BE2C (cell line): ENCODE data around the gene SCIN.

Experiments
- DNase-seq: peaks from one replicate; pipeline ENCODE4 v3.0.0-alpha.2; 2020
- H3K27me3 ChIP-seq: fragments of 250-450 bp; sonication (Bioruptor Pico); 2 replicates; pipeline ENCODE4 v1.5.1; 2020; ENCODE audit warnings: mild to moderate bottlenecking
- H3K36me3 ChIP-seq: fragments of 250-450 bp; sonication (Bioruptor Pico); 2 replicates; pipeline ENCODE4 v1.5.1; 2020; ENCODE audit warnings: mild to moderate bottlenecking
- H3K4me1 ChIP-seq: fragments of 250-450 bp; sonication (Bioruptor Pico); 2 replicates; pipeline ENCODE4 v1.5.1; 2020
- H3K4me3 ChIP-seq: 2 replicates; pipeline ENCODE4 v1.5.1; 2011; ENCODE audit warnings: low read depth, low read length
- H3K9me3 ChIP-seq: fragments of 250-450 bp; sonication (Bioruptor Pico); 2 replicates; pipeline ENCODE4 v1.5.1; 2020
- TF ChIP-seq, protein P1 (sequence below): IDR thresholded peaks from 2 replicates; pipeline ENCODE4 v1.5.1; 2012; ENCODE audit warnings: mild to moderate bottlenecking, low read depth, low read length

Gene SCIN

DNA sequence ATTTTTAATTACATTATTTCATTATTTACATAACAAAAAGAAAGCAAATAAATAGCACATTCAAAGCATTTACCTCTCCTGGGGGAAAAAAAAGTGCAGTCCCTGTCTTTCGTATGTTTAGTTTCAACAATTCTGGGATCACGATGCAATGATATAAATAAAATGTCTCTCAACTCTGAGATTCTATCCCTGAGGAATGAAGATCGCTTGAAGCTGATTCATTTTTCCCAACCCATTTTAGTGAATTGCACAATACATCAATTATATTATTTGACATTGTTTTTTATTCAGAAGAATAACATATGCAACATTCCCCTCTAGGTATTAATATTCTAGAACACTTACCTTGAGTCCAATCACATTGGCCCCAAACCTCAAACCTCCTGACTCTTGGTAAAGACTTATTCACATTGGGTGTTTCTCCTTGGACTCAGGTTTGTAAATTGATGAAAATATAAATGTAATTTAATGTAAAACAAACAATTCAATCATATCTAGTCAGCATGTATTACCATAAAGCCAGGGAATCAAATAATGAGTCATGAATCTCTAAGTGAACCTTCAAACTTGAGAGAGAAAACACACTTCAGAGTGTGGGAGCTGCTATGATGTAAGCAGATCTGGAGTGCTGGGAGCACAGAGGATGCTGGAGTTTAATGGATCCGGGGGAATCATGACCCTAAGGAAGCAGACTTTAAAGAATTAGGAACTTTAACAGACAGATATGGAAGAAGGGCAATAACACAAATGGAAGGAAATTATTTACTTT is 5.3 kb upstream of the SCIN start:
- TF ChIP-seq, protein P1, sequence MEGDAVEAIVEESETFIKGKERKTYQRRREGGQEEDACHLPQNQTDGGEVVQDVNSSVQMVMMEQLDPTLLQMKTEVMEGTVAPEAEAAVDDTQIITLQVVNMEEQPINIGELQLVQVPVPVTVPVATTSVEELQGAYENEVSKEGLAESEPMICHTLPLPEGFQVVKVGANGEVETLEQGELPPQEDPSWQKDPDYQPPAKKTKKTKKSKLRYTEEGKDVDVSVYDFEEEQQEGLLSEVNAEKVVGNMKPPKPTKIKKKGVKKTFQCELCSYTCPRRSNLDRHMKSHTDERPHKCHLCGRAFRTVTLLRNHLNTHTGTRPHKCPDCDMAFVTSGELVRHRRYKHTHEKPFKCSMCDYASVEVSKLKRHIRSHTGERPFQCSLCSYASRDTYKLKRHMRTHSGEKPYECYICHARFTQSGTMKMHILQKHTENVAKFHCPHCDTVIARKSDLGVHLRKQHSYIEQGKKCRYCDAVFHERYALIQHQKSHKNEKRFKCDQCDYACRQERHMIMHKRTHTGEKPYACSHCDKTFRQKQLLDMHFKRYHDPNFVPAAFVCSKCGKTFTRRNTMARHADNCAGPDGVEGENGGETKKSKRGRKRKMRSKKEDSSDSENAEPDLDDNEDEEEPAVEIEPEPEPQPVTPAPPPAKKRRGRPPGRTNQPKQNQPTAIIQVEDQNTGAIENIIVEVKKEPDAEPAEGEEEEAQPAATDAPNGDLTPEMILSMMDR, result no peak
- Histone ChIP-seq H3K4me1 (no peaks in the 10 kb centered on the region), H3K9me3 (no peaks in the 10 kb centered on the region), H3K4me3 (no peak overlapping the region), H3K27me3 (peaks cover 35% of the 10 kb centered on the region), H3K36me3 (no peaks in the 10 kb centered on the region)
- DNase-seq, result no peak

DNA sequence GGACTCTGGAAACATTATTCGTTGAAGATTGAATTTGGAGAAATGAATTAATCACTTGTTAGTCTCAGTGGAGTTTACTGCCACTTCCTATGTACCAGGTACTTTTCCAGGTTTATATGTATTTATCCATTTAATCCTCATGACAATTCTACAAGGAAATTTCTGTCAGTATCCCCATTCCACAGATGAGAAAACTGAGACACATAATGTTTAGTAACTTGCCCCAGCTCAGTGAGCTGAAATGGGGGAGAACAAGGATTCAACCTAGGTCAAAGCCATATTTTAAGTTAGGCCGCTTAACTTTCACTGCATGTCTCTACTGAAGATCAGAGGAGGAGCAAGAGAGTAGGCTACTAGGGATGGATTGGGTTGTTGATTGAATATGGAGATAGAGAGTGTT is 4.6 kb upstream of the SCIN start:
- TF ChIP-seq, protein P1, result no peak
- no peak for DNase-seq
- Histone ChIP-seq H3K27me3 (peaks cover 42% of the 10 kb centered on the region), H3K9me3 (no peaks in the 10 kb centered on the region), H3K4me3 (no peak overlapping the region), H3K4me1 (no peaks in the 10 kb centered on the region), H3K36me3 (no peaks in the 10 kb centered on the region)

- no peak for DNase-seq
- Histone ChIP-seq H3K9me3 (no peaks in the 10 kb centered on the region), H3K27me3 (peaks cover 53% of the 10 kb centered on the region), H3K4me3 (no peak overlapping the region), H3K36me3 (no peaks in the 10 kb centered on the region), H3K4me1 (no peaks in the 10 kb centered on the region)
- TF ChIP-seq, protein P1, result no peak
Observed at GRCh38 chr7:12567015-12567414, 3.5 kb upstream of the SCIN start.

DNA sequence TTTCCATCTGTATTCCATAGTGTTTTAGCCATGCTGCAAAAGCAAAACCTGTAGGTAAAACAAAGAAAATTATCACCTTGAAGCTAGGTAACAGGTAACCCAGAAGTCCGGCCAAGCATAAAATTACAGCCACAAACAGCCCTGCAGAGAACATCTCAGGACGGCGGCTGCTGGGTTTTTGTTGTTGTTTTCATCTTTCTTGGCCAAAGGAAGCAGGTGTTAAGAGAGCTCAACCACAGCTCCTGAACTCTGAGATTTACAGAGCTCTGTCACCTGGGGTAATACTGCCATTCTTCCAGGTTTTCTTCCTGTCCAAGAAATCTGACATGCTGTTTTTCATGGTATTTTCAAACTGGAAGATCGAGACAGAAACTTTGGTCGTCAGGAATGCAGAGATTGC is 847 bp upstream of the SCIN start:
- no peak for DNase-seq
- TF ChIP-seq, protein P1, result no peak
- no peaks in the 10 kb centered on the region for H3K9me3 ChIP-seq
- H3K4me3 ChIP-seq, result no peak overlapping the region
- no peaks in the 10 kb centered on the region for H3K4me1 ChIP-seq
- peaks cover 66% of the 10 kb centered on the region for H3K27me3 ChIP-seq
- no peaks in the 10 kb centered on the region for H3K36me3 ChIP-seq

DNA sequence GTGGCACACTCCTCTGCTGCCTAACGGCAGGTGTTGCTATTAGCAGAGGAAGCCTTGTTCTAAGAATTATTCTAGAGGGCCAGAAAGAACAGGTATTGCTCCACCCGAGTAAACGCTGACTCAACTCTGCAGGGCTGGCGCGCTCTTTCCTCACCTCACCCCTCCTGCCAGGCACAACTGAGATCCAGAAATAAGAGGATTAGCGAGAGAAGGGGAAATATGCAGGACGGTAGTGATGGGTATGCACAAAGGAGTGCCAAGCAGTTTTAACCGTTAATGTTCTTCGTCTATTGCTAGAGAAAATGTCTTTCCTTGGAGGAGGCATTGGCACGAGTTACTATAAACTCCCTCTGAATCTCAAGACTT is 369 bp upstream of the SCIN start:
- DNase-seq, result no peak
- peak overlapping the region; percentile 18; the same call in 1 of the 2 replicates for H3K4me3 ChIP-seq
- H3K36me3 ChIP-seq, result no peaks in the 10 kb centered on the region
- TF ChIP-seq, protein P1, result no peak
- H3K9me3 ChIP-seq, result no peaks in the 10 kb centered on the region
- peaks cover 66% of the 10 kb centered on the region for H3K27me3 ChIP-seq
- no peaks in the 10 kb centered on the region for H3K4me1 ChIP-seq

DNA sequence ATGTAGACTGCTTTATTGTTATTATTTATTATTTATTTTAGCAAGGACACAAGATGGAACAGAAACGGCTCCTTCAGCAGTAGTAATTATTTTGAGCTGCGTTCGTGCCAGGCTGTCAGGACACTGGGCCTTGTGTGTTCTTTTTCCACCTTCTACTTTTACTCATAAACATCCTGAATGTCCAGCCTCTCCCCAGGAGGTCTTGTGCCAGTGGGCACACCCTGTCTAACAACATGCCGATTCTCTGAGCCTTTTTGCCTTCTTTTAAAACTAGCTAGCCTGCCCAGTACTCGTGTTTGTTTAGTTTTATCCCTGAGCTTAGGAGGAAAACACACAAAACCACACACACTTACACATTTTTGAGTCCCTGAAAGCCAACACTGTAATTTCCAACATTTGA is 1.2 kb downstream of the SCIN start:
- H3K4me1 ChIP-seq, result no peaks in the 10 kb centered on the region
- H3K27me3 ChIP-seq, result peaks cover 66% of the 10 kb centered on the region
- no peak overlapping the region for H3K4me3 ChIP-seq

More for the DNA sequence above, 1.2 kb downstream of the SCIN start:
- TF ChIP-seq, protein P1, result no peak
- H3K36me3 ChIP-seq, result no peaks in the 10 kb centered on the region
- no peak for DNase-seq
- no peaks in the 10 kb centered on the region for H3K9me3 ChIP-seq
